ENCODE results near the gene NRARP. TPM values are rescaled to one million over a fixed set of nuclear protein-coding genes. Genes with fewer than 3 reads are reported as not detected.

Gene NRARP
- total RNA-seq, 1 experiment from 2014 or later: 22.2 TPM

DNA sequence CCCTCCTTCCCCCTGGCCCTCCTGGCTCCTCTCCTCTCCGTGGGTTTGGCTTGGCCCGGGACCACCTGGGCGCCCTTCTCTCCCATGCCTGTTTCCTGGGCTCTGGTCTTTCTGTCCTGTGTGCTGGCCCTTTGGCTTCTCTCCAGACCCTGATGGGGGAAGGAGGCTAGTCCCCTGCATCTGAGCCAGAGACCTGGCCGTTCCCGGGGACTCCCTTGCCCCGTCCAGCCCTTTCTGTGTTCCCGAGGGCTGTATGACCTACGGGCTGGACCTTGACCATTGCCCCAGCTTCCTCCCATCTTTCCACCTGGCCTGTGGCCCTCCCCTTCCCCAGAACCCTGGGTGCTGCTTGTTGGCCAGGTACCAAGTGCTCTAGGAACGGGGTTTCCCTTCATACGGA is 38.6 kb downstream of the NRARP start (continued):
- TF ChIP-seq, protein P1, sequence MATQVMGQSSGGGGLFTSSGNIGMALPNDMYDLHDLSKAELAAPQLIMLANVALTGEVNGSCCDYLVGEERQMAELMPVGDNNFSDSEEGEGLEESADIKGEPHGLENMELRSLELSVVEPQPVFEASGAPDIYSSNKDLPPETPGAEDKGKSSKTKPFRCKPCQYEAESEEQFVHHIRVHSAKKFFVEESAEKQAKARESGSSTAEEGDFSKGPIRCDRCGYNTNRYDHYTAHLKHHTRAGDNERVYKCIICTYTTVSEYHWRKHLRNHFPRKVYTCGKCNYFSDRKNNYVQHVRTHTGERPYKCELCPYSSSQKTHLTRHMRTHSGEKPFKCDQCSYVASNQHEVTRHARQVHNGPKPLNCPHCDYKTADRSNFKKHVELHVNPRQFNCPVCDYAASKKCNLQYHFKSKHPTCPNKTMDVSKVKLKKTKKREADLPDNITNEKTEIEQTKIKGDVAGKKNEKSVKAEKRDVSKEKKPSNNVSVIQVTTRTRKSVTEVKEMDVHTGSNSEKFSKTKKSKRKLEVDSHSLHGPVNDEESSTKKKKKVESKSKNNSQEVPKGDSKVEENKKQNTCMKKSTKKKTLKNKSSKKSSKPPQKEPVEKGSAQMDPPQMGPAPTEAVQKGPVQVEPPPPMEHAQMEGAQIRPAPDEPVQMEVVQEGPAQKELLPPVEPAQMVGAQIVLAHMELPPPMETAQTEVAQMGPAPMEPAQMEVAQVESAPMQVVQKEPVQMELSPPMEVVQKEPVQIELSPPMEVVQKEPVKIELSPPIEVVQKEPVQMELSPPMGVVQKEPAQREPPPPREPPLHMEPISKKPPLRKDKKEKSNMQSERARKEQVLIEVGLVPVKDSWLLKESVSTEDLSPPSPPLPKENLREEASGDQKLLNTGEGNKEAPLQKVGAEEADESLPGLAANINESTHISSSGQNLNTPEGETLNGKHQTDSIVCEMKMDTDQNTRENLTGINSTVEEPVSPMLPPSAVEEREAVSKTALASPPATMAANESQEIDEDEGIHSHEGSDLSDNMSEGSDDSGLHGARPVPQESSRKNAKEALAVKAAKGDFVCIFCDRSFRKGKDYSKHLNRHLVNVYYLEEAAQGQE (IDR thresholded peaks at IDR 0.05; ENCODE audit: low read depth): no peak

DNA sequence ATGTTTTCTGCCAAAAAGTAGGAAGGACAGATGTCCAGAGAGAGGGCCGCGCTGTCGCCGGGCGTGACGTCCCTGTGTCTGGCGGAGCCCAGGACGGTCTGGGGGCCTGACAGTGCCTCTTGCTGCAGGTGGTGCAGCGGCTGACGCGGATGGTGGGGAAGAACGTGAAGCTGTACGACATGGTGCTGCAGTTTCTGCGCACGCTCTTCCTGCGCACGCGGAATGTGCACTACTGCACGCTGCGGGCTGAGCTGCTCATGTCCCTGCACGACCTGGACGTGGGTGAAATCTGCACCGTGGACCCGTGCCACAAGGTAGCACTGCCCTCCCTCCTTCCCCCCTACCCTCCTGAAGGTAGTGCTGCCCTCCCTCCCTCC is 39.2 kb downstream of the NRARP start:
- no TSS peak for BruUV-seq (replicated peaks)
- Histone ChIP-seq H3K9ac (ENCODE audit: low read length) (no peak overlapping the region), H3K27me3 (ENCODE audit: insufficient read depth, low read length) (no peaks in the 10 kb centered on the region), H3K79me2 (ENCODE audit: insufficient read depth, low read length) (peaks cover 21% of the 10 kb centered on the region; the same call in 1 of the 2 replicates), H3K27ac (ENCODE audit: low read depth, low read length) (no peak overlapping the region), H3K36me3 (ENCODE audit: control insufficient read depth in 1 of 2, insufficient read depth in 2 of 2, low read length in 2 of 2) (peaks cover 15 to 24% of the 10 kb centered on the region in 2 experiments), H4K20me1 (ENCODE audit: insufficient read depth) (no peaks in the 10 kb centered on the region), H2AFZ (ENCODE audit: low read depth, low read length, poor library complexity, severe bottlenecking) (no peak overlapping the region), H3K9me3 (ENCODE audit: control insufficient read depth in 1 of 2, insufficient read depth in 1 of 2, low read depth in 1 of 2, low read length in 2 of 2) (no peaks in the 10 kb centered on the region), H3K4me1 (ENCODE audit: control insufficient read depth in 1 of 2, insufficient read depth in 2 of 2, low read length in 2 of 2) (no peaks in the 10 kb centered on the region), H3K9me2 (ENCODE audit: insufficient read depth) (no peaks in the 10 kb centered on the region), H3K4me3 (replicated peaks in 1 of 2; ENCODE audit: low read depth in 1 of 2, low read length in 2 of 2) (no peak overlapping the region), H3K4me2 (ENCODE audit: low read length) (no peak overlapping the region)
- no peak for DNase-seq (ENCODE audit: low read depth, low spot score)
- ChIA-PET RAD21 (ENCODE audit: low non-redundant PET in 1 of 2, low total read pairs in 2 of 2, uncharacterized antibody in 2 of 2, unreplicated experiment in 2 of 2) (no interaction called here), POLR2A (interaction anchor here (2.0 kb wide), 1 partner anchor 21 kb away, joined by 7 read pairs; no protein-coding TSS in a partner anchor), CTCF (interaction anchor here (1.2 to 1.4 kb wide), 3 partner anchors 14 to 216 kb away, joined by 3 to 5 read pairs (median 4); partner anchors contain the start of genes NPDC1 and TOR4A)
- ATAC-seq: no peak
- no peak for TF ChIP-seq SP1 (IDR thresholded peaks at IDR 0.05; ENCODE audit: low read depth)
- TF ChIP-seq ZNF274 (IDR thresholded peaks at IDR 0.05; ENCODE audit: low read depth, low read length): no peak
- TF ChIP-seq EZH2 (IDR thresholded peaks at IDR 0.05): no peak
- TF ChIP-seq, protein P2, sequence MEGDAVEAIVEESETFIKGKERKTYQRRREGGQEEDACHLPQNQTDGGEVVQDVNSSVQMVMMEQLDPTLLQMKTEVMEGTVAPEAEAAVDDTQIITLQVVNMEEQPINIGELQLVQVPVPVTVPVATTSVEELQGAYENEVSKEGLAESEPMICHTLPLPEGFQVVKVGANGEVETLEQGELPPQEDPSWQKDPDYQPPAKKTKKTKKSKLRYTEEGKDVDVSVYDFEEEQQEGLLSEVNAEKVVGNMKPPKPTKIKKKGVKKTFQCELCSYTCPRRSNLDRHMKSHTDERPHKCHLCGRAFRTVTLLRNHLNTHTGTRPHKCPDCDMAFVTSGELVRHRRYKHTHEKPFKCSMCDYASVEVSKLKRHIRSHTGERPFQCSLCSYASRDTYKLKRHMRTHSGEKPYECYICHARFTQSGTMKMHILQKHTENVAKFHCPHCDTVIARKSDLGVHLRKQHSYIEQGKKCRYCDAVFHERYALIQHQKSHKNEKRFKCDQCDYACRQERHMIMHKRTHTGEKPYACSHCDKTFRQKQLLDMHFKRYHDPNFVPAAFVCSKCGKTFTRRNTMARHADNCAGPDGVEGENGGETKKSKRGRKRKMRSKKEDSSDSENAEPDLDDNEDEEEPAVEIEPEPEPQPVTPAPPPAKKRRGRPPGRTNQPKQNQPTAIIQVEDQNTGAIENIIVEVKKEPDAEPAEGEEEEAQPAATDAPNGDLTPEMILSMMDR (IDR thresholded peaks at IDR 0.05 in 2 of 3, conservative IDR thresholded peaks at IDR 0.05 in 1 of 3; ENCODE audit: borderline replicate concordance in 1 of 3, insufficient read depth in 1 of 3, low read depth in 2 of 3, low read length in 2 of 3): no peak
- no peak for TF ChIP-seq YY1 (IDR thresholded peaks at IDR 0.05; ENCODE audit: extremely low read depth, insufficient replicate concordance, low read depth, low read length)
- no peak for TF ChIP-seq POLR2AphosphoS5 (IDR thresholded peaks at IDR 0.05; ENCODE audit: low read depth, low read length)
- TF ChIP-seq FOSL1 (IDR thresholded peaks at IDR 0.05; ENCODE audit: low read depth): no peak
- TF ChIP-seq SIN3A (IDR thresholded peaks at IDR 0.05; ENCODE audit: low read depth): no peak
- TF ChIP-seq SRF (IDR thresholded peaks at IDR 0.05; ENCODE audit: low read depth): no peak
- TF ChIP-seq, protein P3, sequence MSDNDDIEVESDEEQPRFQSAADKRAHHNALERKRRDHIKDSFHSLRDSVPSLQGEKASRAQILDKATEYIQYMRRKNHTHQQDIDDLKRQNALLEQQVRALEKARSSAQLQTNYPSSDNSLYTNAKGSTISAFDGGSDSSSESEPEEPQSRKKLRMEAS (IDR thresholded peaks at IDR 0.05): no peak
- no peak for TF ChIP-seq CEBPB (IDR thresholded peaks at IDR 0.05; ENCODE audit: low read depth)
- TF ChIP-seq JUND (IDR thresholded peaks at IDR 0.05): no peak
- intact Hi-C loops (cut with micrococcal nuclease): no loop called here
